Gastroesophageal sphincter (tissue), 3 donors: Measurements from ENCODE around the gene LYPD5.
"Not testable (repeated sequence)": the region's sequence is repeated elsewhere in the genome, so short reads cannot be mapped to it uniquely, and the experiment has no call there.

ENCODE experiments used
- CTCF ChIP-seq, 4 experiments: fragments of 200-600 bp in 2 of 4; fragments of 450-650 bp in 2 of 4; sonication (generic) in 1 of 4; IDR thresholded peaks; one replicate each; pipeline ENCODE4 v1.5.1; 2017 to 2019; ENCODE audit warnings: antibody characterized with exemption in 4 of 4, mild to moderate bottlenecking in 2 of 4, moderate library complexity in 2 of 4
- POLR2A ChIP-seq, 2 donors: fragments of 450-650 bp; IDR thresholded peaks; one replicate each; pipeline ENCODE4 v1.6.1; 2017; ENCODE audit warnings: antibody characterized with exemption in 2 of 2, mild to moderate bottlenecking in 2 of 2, moderate library complexity in 1 of 2

DNA sequence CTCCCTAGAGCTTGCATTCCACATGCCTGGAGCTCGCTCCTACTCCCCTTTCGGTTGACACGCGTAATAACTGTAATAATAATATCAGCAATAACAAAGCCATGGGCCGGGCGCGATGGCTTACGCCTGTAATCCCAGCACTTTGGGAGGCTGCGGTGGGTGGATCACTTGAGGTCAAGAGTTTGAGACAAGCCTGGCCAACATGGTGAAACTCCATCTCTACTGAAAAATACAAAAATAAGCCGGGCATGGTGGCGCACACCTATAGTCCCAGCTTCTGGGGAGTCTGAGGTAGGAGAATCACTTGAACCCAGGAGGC, 27.3 kb downstream of the LYPD5 start:
- TF ChIP-seq POLR2A, CTCF (IDR thresholded peaks at IDR 0.05): not testable (repeated sequence)
